ENCODE measurements around the gene SLC17A2.

Gene SLC17A2

DNA sequence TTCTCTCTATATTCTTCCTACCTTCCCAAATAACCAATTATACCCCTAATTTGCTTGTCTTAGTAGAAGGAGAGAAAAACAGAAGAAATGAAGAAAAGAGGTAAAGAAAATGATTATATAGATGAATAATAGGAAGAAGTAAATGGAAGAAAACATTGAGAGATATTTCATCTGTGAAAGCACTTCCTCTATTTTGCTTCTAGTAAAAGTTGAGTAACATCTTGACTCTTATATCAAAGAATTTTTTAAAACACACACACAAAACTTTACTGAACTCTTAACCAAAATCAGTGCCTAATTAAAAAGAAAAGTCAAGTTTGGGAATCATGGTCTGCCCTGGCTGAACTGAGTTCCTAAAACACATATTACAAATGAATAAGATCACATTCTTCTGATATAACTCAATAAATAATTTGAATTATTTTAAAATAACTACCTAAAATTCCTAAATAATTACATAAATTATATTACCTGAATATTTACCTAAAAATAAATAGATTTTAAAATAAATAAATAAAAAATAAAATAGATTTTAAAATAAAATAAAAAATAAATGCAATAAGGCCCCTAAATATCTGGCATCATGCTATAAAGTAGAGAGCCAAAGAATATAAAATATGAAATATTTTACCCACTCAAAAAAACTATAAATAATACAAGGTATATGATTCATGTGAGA lies 8.8 kb downstream of the SLC17A2 start:
- in situ Hi-C loops (cut with HindIII; ENCODE audit: low sequenced_read_pairs), result no loop called here

DNA sequence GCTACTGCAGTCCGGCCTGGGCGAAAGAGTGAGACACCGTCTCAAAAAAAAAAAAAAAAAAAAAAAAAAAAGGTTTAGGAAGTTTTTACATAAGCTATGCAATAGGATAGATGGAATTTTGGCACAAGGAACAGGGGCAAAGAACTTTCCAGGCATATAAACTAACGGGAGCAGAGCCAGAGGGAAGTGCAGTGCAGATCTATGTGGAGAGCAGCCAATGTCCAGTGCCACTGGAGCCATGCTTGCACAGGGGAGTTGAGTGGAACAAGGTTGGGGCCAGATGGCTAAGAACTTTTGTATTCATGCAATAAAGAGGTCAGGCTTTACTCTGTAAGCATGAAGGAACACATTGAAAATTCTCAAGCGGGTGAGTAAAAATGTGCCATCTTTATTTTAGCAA lies 10.8 kb downstream of the SLC17A2 start:
- in situ Hi-C loops (cut with HindIII; ENCODE audit: low sequenced_read_pairs), result no loop called here

DNA sequence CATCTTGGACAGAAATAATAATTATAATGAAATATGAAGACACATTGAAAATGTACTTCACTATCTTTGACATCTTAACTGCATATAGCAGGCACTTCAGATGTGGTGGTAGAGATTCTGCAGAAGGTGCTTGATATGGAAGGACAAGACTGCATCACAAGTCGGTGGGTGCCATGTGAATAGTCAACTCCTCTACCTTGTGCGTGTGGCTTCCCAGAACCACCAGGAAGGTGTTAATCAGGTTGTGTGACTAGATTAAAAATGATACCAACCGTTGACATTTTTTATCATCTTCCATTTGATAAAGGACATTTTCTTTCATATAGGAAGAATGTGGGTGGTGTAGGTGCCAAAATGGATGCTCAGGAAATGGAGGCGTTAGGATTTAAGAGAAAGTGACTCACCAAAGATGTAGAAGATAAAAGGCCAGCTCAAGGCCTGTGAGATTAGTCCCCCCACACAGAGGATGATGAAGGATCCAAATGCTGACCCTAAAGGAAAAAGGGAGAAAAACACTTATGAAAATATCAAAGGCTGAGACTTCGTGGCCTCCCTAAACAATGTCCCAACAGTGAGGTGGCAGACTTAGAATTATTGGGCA lies 12.3 kb downstream of the SLC17A2 start:
- in situ Hi-C loops (cut with HindIII; ENCODE audit: low sequenced_read_pairs), result no loop called here

GRCh38 chr6:25916789-25917490 lies 13.6 kb downstream of the SLC17A2 start:
- in situ Hi-C loops (cut with HindIII; ENCODE audit: low sequenced_read_pairs), result no loop called here

DNA sequence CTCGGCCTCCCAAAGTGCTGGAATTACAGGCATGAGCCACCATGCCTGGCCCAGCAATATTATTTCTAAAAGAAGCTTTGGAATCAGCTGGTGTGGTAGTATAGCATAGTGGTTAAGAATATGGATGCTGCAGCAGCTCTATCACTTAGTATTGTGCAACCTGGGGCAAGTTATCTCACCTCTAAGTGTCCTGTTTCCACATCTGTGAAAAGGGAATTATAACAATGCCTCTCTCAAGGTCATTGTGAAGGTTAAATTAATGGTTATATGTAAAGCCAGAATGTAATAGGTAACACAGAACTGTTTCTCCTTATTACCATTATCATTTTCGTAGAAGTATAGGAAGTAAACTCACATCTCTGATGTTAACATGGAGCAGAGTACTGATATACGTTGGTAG lies 14.2 kb downstream of the SLC17A2 start:
- in situ Hi-C loops (cut with HindIII; ENCODE audit: low sequenced_read_pairs), result no loop called here

DNA sequence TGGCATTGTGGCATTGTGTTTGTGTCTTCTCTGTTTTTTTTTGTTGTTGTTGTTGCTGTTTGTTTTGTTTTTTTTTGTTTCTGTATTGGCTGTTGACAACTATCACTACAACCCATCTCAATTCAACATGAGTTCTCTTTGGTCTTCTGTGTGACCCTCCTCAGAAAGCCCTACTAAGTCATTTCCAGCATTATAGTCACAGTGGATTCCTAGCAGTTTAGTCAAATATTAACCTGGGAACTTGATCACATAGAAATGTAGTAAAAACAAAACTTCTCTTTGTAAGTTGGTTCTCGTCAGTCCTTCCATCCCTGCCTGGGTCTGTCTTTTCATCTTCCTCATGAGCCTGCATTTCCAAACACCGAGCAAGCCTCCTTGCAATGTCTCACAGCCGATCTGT lies 16.8 kb downstream of the SLC17A2 start:
- in situ Hi-C loops (cut with HindIII; ENCODE audit: low sequenced_read_pairs), result no loop called here

DNA sequence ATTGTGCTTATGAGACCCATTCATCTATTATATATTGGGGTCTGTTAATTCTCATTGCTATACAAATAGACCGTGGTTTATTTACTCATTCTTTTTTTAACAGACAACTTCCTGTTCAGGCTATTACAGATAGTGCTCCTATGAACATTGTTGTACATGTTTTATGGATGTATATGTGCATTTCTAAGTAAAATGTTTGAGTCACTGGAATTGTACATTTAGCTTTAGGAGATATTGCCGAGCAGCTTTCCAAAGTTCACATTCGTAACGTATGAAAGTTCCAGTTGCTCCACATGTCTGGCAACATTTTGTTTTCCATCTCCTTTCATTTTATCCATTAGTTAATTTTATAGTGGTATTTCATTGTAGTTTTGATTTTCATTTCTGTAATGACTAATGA lies 19.1 kb downstream of the SLC17A2 start:
- in situ Hi-C loops (cut with HindIII; ENCODE audit: low sequenced_read_pairs), result no loop called here

DNA sequence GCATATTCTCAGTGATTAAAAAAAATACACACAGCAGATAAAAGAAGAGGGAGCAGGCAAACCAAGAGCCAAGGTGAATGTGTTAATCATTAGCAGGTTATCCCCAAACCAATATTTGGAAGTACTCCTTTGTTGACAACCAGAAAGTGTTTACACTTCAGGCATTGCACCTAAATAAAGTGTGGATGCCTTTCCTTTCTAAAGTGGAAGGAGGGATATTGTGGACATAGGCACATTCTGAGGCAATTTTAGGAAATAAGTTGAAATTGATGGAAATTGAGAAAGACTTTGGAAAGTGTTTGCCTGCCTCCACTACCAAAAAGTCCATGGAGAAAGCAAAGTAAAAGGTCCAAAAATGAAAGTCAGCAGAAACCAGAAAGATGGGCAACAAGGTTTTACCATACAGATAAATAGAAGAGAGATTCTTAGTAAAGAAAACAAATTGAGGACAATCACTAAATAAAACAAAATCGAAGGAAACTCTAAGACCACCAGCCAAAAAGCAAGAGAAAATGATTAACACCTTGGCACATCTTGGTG lies 22.9 kb downstream of the SLC17A2 start:
- in situ Hi-C loops (cut with HindIII; ENCODE audit: low sequenced_read_pairs), result no loop called here

- in situ Hi-C loops (cut with HindIII; ENCODE audit: low sequenced_read_pairs), result no loop called here
These were observed 26.9 kb downstream of the SLC17A2 start for GRCh38 chr6:25903467-25904099.

DNA sequence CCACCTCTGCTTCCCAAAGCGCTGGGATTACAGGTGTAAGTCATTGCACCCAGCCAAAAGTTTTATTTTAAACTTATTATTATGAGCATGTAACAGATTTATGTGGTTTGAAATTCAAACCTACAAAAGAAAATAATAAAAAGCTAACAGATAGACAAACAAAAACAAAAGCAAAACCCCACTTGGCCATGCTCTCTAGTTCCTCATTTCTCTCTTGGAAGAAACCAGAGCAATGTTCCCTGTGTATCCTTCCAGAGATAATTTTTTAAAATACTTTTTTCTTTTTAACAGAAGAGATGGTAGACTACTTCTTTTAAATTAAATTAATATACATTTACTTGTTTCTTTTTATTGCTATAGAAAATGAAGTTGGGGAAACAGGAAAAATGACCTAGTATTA lies 28.4 kb downstream of the SLC17A2 start:
- in situ Hi-C loops (cut with HindIII; ENCODE audit: low sequenced_read_pairs), result no loop called here

- in situ Hi-C loops (cut with HindIII; ENCODE audit: low sequenced_read_pairs), result no loop called here
These were observed 29.6 kb downstream of the SLC17A2 start for GRCh38 chr6:25900843-25901242.

DNA sequence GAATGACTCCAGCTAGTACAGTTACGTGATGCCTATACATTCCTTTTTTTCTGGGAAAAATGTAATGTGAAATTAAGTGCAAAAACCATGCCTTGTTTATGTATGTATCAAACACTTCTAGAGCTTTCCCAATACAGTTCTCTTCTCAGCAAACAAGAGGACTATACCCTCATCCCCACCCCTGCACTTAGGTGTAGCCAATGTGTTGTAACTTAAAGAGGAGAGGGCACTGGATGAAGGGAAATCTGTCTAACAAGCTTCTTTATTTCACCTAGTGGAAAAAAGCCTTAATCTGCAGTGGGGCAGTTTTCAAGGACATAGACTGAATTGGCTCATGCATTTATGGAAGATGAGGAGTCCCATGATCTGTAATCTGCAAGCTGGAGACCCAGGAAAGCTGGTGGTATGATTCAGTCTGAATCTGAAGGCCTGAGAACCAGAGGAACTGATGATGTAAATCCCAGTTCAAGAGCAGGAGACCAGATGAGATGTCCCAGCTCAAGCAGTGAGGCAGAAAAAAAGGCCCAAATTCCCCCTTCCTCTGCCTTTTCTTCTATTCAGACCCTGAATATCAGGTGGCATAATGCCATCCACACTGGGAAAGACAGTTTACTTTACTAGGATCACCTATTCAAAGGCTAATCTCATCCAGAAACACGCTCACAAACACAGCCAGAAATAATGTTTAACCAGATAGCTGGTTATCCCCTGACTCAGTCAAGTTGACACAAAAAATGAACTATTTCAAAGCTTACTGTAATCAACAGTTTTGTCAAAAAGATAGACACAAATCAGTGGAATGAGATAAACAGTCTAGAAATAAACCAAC lies 30.7 kb downstream of the SLC17A2 start:
- in situ Hi-C loops (cut with HindIII; ENCODE audit: low sequenced_read_pairs), result no loop called here

DNA sequence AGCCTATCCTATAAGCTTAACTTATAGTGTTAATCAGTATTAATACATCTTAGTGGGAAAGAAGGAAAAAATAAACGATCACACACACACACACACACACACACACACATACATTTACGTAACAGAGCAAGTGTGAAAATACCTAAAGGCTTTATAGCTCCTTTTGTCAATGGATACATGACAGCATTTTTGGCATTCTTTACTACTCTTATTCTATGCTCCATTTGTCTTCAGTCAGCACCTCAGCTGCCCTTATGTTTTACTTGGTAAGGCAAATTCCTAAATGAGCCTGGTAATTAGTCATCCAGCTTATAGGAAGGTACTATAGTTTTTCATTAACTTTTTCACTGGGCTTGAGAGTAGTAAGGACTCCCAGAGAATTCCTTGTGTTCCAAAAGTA lies 31.4 kb downstream of the SLC17A2 start:
- in situ Hi-C loops (cut with HindIII; ENCODE audit: low sequenced_read_pairs), result no loop called here

DNA sequence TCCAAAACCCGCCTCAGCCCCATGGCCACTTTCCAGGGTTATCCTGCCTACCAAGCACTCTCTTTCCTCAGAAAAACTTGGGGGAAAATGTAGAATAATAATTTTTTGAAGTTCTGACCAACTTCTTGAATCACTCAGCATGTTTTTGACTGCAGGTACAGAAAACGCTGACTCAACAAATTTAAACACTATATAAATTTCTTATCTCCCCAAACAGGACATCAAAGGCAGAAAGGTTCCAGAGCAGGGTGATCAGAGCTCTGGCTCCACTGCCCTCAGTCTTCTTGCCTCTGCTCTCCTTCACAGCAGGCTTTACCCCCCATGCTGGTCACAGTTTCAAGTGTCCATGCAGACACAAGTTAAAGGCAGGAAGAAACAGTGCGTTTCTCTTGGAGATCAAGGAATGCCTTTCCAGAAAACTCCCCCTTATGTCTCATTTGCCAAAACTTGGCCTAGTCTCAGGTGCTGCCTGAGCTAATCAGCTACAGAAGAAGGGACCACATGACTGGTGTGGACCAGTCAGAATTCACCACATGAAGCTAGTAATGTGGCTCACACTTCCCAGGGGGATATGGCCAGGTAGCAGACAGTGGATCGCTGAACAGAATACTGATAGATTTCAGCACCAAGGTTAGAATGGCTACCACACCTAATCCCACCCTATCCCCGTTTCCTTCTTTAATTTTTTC lies 32.1 kb downstream of the SLC17A2 start:
- in situ Hi-C loops (cut with HindIII; ENCODE audit: low sequenced_read_pairs), result no loop called here

GRCh38 chr6:25896252-25896651 lies 34.2 kb downstream of the SLC17A2 start:
- in situ Hi-C loops (cut with HindIII; ENCODE audit: low sequenced_read_pairs), result no loop called here

- in situ Hi-C loops (cut with HindIII; ENCODE audit: low sequenced_read_pairs), result no loop called here
These were observed 34.7 kb downstream of the SLC17A2 start for GRCh38 chr6:25895771-25896170.

- in situ Hi-C loops (cut with HindIII; ENCODE audit: low sequenced_read_pairs), result no loop called here
These were observed 36.7 kb downstream of the SLC17A2 start for GRCh38 chr6:25893778-25894177.

DNA sequence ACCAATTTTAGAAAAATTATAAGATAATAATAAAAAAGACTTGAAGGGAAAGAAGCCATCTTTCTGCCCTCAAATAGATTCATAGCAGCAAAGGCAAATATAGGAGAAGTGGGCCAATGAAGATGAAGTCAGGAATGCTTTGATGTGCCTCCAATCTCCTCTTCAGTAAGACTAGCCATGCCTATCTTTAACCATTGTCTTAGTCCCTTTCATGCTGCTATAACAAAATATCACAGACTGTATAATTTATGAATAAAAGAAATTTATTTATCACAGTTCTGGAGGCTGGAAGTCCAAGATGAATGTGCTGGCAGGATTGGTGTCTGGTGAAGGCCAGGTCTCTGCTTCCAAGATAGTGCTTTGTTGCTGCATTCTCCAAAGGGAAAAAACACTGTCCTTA lies 37.6 kb downstream of the SLC17A2 start:
- in situ Hi-C loops (cut with HindIII; ENCODE audit: low sequenced_read_pairs), result no loop called here

DNA sequence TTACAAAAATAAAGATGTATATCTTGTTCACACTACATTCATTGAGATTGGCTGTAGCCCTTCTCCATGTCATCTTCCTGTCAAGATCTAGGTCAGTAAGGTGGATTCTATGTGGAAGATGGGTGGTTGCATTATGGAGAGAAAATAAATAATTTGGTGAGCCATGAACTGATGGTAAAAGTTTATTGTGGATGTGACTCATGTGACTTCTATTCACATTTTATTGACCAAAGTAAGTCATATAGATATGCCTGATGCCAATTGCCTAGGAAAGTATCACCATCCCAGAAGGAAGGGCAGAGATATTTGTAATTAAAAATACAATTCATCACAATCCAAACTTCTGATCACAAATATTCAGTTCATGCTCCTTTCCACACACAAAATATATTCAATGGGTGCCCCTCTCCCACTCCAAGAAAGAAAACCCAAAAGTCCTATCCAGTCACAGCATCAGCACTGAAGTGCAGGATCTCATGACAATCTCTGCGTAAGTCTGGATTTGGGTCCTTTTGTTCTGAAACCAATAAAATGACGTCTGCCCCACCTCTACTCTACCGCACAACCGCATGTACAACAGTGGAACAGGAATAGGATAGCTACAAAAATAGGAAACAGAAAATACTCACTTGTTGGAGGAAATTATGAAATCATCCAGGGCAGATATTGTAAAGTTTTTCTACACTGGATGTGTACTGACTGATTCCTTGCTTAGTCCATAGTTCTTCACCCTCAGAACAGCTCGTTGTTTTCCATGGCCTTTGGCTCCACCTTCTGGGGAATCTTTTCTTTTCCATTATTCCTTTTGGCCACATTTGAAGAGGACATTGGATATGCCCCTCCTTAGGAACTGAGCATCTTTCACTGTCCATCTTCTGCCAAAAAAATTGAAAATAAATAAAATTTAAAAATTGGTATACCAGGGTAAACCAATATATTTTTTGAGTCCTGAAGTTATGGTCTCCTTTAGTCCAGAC lies 40.3 kb downstream of the SLC17A2 start:
- in situ Hi-C loops (cut with HindIII; ENCODE audit: low sequenced_read_pairs), result no loop called here

Data from endothelial cell of hepatic sinusoid (primary cell).